GM23338 (cell line): ENCODE results near the gene RNF141.

Source experiments
- CREB1 ChIP-seq: fragments of 250-450 bp; sonication (Bioruptor Pico); IDR thresholded peaks from 2 replicates; pipeline ENCODE4 v1.5.0; 2020; ENCODE audit warnings: low read depth, mild to moderate bottlenecking, moderate library complexity
- EZH2 ChIP-seq: fragments of 200-600 bp; sonication (generic); IDR thresholded peaks from one replicate; pipeline ENCODE4 v1.8.0; 2017; ENCODE audit warnings: antibody characterized with exemption, mild to moderate bottlenecking, low read depth; ENCODE audit not compliant: unreplicated experiment
- EZH2phosphoT487 ChIP-seq: fragments of 200-600 bp; sonication (generic); IDR thresholded peaks from one replicate; pipeline ENCODE4 v1.8.1; 2018; ENCODE audit warnings: antibody characterized with exemption; ENCODE audit not compliant: unreplicated experiment
- JUNB ChIP-seq: IDR thresholded peaks from one replicate; pipeline ENCODE4 v1.6.1; 2016; ENCODE audit warnings: antibody characterized with exemption; ENCODE audit not compliant: unreplicated experiment
- NANOG ChIP-seq: IDR thresholded peaks from 2 replicates; pipeline ENCODE4 v1.6.1; 2016; ENCODE audit warnings: antibody characterized with exemption, borderline replicate concordance
- POLR2AphosphoS5 ChIP-seq: IDR thresholded peaks from 2 replicates; pipeline ENCODE4 v1.6.1; 2016; ENCODE audit warnings: antibody characterized with exemption, low read depth
- STAT1 ChIP-seq: IDR thresholded peaks from one replicate; pipeline ENCODE4 v1.6.1; 2016; ENCODE audit warnings: antibody characterized with exemption; ENCODE audit not compliant: unreplicated experiment
- ZNF114 ChIP-seq: fragments of 250-450 bp; sonication (Bioruptor Pico); IDR thresholded peaks from 2 replicates; pipeline ENCODE4 v1.5.0; 2020; ENCODE audit warnings: mild to moderate bottlenecking, moderate library complexity
- ZNF331 ChIP-seq: fragments of 250-450 bp; sonication (Bioruptor Pico); IDR thresholded peaks from 2 replicates; pipeline ENCODE4 v1.5.0; 2020; ENCODE audit warnings: low read depth, mild to moderate bottlenecking, moderate library complexity
- TF ChIP-seq, protein P1 (sequence below), 2 experiments: fragments of 200-600 bp in 1 of 2; sonication (generic) in 1 of 2; conservative IDR thresholded peaks; 2 replicates each; pipeline versions ENCODE4 v1.5.1 to v1.6.1; 2016 to 2017; ENCODE audit warnings: antibody characterized with exemption in 2 of 2, low read depth in 2 of 2, mild to moderate bottlenecking in 2 of 2, moderate library complexity in 1 of 2
- TF ChIP-seq, protein P2 (sequence below): IDR thresholded peaks from one replicate; pipeline ENCODE4 v1.6.1; 2018; ENCODE audit warnings: antibody characterized with exemption; ENCODE audit not compliant: unreplicated experiment
- TF ChIP-seq, protein P3 (sequence below): IDR thresholded peaks from 2 replicates; pipeline ENCODE4 v1.6.1; 2016; ENCODE audit warnings: antibody characterized with exemption
- TF ChIP-seq, protein P4 (sequence below): fragments of 250-450 bp; sonication (Bioruptor Pico); IDR thresholded peaks from 2 replicates; pipeline ENCODE4 v1.5.0; 2020; ENCODE audit warnings: mild to moderate bottlenecking, moderate library complexity

DNA sequence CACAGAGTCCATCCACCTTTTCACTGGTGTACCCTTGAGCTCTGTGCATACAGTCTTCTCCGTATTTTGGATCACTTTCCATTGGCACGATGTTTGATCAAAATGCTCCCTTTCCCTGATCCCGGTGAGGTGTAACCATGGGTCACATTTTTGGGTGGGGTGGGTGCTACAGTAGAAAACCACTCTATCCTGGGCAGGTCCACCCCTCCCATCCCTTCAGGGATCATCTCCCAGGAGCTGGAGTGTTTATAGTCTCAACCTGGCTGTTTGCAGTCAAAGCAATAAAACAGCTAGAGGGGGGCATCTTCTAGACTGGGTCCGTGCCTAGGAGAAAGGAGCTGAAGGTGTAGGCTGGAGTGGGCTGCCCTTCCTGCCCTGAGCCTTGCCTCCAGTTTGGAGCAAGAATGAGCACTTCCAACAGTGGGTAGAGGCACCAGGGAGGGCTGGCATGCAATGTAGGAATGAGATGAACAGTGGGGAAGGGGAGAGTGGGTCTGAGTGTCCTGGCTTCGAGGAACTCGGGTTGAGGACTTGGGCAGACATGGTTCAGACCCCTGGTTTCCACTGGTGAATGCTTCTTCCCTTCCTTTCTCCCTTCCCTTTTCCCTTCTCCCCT is 38.8 kb downstream of the RNF141 start:
- TF ChIP-seq EZH2 (no peak), POLR2AphosphoS5 (no peak), STAT1 (no peak), ZNF331 (CRISPR knock-in tag) (no peak), EZH2phosphoT487 (no peak), ZNF114 (CRISPR knock-in tag) (no peak), CREB1 (no peak), JUNB (no peak), NANOG (no peak)
- TF ChIP-seq, protein P1, sequence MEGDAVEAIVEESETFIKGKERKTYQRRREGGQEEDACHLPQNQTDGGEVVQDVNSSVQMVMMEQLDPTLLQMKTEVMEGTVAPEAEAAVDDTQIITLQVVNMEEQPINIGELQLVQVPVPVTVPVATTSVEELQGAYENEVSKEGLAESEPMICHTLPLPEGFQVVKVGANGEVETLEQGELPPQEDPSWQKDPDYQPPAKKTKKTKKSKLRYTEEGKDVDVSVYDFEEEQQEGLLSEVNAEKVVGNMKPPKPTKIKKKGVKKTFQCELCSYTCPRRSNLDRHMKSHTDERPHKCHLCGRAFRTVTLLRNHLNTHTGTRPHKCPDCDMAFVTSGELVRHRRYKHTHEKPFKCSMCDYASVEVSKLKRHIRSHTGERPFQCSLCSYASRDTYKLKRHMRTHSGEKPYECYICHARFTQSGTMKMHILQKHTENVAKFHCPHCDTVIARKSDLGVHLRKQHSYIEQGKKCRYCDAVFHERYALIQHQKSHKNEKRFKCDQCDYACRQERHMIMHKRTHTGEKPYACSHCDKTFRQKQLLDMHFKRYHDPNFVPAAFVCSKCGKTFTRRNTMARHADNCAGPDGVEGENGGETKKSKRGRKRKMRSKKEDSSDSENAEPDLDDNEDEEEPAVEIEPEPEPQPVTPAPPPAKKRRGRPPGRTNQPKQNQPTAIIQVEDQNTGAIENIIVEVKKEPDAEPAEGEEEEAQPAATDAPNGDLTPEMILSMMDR (conservative IDR thresholded peaks at IDR 0.05; ENCODE audit: low read depth in 2 of 2): no peak
- TF ChIP-seq, protein P2, sequence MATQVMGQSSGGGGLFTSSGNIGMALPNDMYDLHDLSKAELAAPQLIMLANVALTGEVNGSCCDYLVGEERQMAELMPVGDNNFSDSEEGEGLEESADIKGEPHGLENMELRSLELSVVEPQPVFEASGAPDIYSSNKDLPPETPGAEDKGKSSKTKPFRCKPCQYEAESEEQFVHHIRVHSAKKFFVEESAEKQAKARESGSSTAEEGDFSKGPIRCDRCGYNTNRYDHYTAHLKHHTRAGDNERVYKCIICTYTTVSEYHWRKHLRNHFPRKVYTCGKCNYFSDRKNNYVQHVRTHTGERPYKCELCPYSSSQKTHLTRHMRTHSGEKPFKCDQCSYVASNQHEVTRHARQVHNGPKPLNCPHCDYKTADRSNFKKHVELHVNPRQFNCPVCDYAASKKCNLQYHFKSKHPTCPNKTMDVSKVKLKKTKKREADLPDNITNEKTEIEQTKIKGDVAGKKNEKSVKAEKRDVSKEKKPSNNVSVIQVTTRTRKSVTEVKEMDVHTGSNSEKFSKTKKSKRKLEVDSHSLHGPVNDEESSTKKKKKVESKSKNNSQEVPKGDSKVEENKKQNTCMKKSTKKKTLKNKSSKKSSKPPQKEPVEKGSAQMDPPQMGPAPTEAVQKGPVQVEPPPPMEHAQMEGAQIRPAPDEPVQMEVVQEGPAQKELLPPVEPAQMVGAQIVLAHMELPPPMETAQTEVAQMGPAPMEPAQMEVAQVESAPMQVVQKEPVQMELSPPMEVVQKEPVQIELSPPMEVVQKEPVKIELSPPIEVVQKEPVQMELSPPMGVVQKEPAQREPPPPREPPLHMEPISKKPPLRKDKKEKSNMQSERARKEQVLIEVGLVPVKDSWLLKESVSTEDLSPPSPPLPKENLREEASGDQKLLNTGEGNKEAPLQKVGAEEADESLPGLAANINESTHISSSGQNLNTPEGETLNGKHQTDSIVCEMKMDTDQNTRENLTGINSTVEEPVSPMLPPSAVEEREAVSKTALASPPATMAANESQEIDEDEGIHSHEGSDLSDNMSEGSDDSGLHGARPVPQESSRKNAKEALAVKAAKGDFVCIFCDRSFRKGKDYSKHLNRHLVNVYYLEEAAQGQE: no peak
- TF ChIP-seq, protein P3, sequence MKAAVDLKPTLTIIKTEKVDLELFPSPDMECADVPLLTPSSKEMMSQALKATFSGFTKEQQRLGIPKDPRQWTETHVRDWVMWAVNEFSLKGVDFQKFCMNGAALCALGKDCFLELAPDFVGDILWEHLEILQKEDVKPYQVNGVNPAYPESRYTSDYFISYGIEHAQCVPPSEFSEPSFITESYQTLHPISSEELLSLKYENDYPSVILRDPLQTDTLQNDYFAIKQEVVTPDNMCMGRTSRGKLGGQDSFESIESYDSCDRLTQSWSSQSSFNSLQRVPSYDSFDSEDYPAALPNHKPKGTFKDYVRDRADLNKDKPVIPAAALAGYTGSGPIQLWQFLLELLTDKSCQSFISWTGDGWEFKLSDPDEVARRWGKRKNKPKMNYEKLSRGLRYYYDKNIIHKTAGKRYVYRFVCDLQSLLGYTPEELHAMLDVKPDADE: no peak
- TF ChIP-seq, protein P4, sequence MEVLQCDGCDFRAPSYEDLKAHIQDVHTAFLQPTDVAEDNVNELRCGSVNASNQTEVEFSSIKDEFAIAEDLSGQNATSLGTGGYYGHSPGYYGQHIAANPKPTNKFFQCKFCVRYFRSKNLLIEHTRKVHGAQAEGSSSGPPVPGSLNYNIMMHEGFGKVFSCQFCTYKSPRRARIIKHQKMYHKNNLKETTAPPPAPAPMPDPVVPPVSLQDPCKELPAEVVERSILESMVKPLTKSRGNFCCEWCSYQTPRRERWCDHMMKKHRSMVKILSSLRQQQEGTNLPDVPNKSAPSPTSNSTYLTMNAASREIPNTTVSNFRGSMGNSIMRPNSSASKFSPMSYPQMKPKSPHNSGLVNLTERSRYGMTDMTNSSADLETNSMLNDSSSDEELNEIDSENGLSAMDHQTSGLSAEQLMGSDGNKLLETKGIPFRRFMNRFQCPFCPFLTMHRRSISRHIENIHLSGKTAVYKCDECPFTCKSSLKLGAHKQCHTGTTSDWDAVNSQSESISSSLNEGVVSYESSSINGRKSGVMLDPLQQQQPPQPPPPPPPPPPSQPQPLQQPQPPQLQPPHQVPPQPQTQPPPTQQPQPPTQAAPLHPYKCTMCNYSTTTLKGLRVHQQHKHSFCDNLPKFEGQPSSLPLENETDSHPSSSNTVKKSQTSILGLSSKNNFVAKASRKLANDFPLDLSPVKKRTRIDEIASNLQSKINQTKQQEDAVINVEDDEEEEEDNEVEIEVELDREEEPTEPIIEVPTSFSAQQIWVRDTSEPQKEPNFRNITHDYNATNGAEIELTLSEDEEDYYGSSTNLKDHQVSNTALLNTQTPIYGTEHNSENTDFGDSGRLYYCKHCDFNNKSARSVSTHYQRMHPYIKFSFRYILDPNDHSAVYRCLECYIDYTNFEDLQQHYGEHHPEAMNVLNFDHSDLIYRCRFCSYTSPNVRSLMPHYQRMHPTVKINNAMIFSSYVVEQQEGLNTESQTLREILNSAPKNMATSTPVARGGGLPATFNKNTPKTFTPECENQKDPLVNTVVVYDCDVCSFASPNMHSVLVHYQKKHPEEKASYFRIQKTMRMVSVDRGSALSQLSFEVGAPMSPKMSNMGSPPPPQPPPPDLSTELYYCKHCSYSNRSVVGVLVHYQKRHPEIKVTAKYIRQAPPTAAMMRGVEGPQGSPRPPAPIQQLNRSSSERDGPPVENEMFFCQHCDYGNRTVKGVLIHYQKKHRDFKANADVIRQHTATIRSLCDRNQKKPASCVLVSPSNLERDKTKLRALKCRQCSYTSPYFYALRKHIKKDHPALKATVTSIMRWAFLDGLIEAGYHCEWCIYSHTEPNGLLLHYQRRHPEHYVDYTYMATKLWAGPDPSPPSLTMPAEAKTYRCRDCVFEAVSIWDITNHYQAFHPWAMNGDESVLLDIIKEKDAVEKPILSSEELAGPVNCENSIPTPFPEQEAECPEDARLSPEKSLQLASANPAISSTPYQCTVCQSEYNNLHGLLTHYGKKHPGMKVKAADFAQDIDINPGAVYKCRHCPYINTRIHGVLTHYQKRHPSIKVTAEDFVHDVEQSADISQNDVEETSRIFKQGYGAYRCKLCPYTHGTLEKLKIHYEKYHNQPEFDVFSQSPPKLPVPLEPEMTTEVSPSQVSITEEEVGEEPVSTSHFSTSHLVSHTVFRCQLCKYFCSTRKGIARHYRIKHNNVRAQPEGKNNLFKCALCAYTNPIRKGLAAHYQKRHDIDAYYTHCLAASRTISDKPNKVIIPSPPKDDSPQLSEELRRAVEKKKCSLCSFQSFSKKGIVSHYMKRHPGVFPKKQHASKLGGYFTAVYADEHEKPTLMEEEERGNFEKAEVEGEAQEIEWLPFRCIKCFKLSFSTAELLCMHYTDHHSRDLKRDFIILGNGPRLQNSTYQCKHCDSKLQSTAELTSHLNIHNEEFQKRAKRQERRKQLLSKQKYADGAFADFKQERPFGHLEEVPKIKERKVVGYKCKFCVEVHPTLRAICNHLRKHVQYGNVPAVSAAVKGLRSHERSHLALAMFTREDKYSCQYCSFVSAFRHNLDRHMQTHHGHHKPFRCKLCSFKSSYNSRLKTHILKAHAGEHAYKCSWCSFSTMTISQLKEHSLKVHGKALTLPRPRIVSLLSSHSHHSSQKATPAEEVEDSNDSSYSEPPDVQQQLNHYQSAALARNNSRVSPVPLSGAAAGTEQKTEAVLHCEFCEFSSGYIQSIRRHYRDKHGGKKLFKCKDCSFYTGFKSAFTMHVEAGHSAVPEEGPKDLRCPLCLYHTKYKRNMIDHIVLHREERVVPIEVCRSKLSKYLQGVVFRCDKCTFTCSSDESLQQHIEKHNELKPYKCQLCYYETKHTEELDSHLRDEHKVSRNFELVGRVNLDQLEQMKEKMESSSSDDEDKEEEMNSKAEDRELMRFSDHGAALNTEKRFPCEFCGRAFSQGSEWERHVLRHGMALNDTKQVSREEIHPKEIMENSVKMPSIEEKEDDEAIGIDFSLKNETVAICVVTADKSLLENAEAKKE (CRISPR knock-in tag): no peak
